GM13977 (cell line): ENCODE data around the gene TNNT3.

ENCODE experiments used
- DNase-seq: peaks from one replicate; pipeline ENCODE4 v3.0.0; 2012; ENCODE audit warnings: low spot score
- in situ Hi-C: fragments of 300-500 bp; cut with MboI; formaldehyde crosslinking; loops from one replicate; pipeline ENCODE4 v1.12.0; 2022; ENCODE audit warnings: low sequenced_read_pairs, low pct_unique_long_range_greater_than_20kb, mixed read lengths, inconsistent platforms; ENCODE audit not compliant: unreplicated experiment
- TF ChIP-seq, protein P1 (sequence below): IDR thresholded peaks from 2 replicates; pipeline ENCODE4 v1.5.1; 2012; ENCODE audit warnings: mild to moderate bottlenecking, control low read depth; ENCODE audit not compliant: insufficient read depth; ENCODE audit errors: extremely low read depth, missing control alignments

The TNNT3 gene

DNA sequence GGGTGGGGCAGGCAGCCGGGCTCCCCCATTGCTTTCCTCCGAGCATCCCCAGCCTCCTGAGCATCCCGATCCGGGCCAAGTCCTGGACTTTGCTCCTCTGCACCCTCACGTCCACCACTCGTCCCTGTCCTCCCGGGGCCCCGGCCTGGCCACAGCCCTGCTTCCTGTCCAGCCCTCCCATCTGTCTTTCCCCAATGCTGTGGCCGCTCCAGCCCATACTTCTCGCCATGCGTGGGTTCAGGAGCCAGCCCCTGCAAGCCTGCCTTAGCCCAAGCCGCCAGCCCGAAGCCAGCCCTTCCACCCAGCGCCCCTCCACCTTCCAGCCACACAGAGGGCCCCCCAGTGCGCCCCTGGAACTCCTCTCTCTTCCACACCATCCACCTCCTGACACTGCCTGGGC is 51.5 kb downstream of the TNNT3 start:
- in situ Hi-C loops = no loop called here
- no peak for DNase-seq
- TF ChIP-seq, protein P1, sequence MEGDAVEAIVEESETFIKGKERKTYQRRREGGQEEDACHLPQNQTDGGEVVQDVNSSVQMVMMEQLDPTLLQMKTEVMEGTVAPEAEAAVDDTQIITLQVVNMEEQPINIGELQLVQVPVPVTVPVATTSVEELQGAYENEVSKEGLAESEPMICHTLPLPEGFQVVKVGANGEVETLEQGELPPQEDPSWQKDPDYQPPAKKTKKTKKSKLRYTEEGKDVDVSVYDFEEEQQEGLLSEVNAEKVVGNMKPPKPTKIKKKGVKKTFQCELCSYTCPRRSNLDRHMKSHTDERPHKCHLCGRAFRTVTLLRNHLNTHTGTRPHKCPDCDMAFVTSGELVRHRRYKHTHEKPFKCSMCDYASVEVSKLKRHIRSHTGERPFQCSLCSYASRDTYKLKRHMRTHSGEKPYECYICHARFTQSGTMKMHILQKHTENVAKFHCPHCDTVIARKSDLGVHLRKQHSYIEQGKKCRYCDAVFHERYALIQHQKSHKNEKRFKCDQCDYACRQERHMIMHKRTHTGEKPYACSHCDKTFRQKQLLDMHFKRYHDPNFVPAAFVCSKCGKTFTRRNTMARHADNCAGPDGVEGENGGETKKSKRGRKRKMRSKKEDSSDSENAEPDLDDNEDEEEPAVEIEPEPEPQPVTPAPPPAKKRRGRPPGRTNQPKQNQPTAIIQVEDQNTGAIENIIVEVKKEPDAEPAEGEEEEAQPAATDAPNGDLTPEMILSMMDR = no peak

GRCh38 chr11:1975185-1975584 is 55.7 kb downstream of the TNNT3 start:
- TF ChIP-seq, protein P1 = no peak
- in situ Hi-C loops = no loop called here
- no peak for DNase-seq

GRCh38 chr11:1978720-1979473 is 59.4 kb downstream of the TNNT3 start:
- TF ChIP-seq, protein P1 = no peak
- DNase-seq = no peak
- in situ Hi-C loops = no loop called here

DNA sequence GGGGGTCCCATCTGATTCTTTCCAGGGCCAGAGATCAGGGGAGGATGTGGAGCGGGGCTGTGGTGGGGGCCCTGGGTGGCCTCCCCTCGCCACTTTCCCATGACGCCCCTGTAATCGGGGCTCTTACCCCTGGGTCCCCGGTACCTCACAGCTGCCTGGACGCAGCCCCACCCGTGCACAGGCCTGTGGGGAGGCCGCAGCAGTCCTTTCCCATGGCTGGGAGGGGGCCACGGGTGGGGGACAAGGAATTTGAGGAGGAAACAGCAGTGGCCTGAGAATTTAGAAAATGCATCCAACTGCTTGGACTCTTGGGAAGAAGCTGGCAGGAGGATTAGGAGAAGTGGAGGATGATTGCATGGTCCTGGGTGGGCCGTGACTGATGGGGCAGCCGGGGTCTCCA is 60.1 kb downstream of the TNNT3 start:
- in situ Hi-C loops = no loop called here
- TF ChIP-seq, protein P1 = no peak
- DNase-seq = no peak

- in situ Hi-C loops = no loop called here
- TF ChIP-seq, protein P1 = no peak
- no peak for DNase-seq
Observed at GRCh38 chr11:1982873-1983600, 63.5 kb downstream of the TNNT3 start.

DNA sequence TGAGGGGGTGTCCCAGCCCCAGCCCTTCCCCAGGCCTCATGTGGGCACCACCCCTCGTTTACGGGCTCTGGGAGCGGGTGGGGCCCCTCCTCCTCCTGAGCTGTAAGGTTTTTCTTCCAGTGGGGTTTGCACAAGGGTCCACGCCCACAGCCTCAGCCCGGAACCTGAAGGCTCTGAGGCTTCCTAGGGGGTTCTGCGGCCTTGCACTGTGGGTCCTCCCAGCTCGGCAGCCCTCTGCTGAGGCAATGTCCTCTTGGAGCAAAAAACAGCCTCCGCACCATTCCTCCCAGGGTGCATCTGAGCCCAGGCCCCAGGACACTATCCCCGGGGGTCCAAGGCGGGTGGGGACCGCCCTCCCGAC is 64.1 kb downstream of the TNNT3 start:
- in situ Hi-C loops = no loop called here
- TF ChIP-seq, protein P1 = no peak
- DNase-seq = no peak
